Mammary epithelial cell (primary cell): ENCODE results near the gene MT1G.

Source experiments
- CTCF ChIP-seq, 2 donors: IDR thresholded peaks in 1 of 2; conservative IDR thresholded peaks in 1 of 2; 2 replicates each; pipeline ENCODE4 v1.5.1; 2011 to 2012; ENCODE audit warnings: inconsistent platforms in 2 of 2, low read length in 2 of 2, mild to moderate bottlenecking in 2 of 2, control low read depth in 1 of 2, low read depth in 1 of 2; ENCODE audit not compliant: insufficient read depth in 1 of 2; ENCODE audit errors: extremely low read depth in 1 of 2
- EZH2 ChIP-seq: IDR thresholded peaks from 2 replicates; pipeline ENCODE4 v1.6.1; 2012; ENCODE audit warnings: low read length, inconsistent platforms, borderline replicate concordance

DNA sequence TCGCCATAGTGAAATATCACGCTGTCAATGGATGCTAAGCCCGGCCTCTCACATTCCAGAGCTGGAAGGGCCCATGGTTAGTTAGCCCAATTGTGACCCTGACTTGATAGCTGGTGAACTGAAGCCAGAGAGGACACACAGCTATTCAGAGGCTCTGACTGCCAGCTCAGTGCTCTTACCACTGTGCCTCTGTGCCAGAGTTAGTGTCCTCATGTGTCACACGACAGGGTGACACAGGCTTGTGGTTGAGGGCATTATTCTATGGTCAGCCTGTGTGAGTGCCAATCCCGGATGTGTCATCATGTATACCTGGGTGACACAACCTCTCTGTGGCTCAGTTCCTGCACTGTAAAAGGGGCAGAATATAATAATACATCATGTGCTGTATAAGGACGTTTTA, 12.0 kb upstream of the MT1G start:
- TF ChIP-seq CTCF (conservative IDR thresholded peaks at IDR 0.05 in 1 of 2, IDR thresholded peaks at IDR 0.05 in 1 of 2; ENCODE audit: extremely low read depth in 1 of 2, insufficient read depth in 1 of 2, low read depth in 1 of 2, low read length in 2 of 2) (no peak), EZH2 (no peak)
